SH-SY5Y (cell line): ENCODE data around the gene CUL3.

Experiments
- GATA2 ChIP-seq: IDR thresholded peaks from 2 replicates; pipeline ENCODE4 v1.6.1; 2011; ENCODE audit warnings: mild to moderate bottlenecking, low read depth, low read length
- GATA3 ChIP-seq: IDR thresholded peaks from 2 replicates; pipeline ENCODE4 v1.6.1; 2011; ENCODE audit warnings: low read depth, mild to moderate bottlenecking, low read length, moderate library complexity

DNA sequence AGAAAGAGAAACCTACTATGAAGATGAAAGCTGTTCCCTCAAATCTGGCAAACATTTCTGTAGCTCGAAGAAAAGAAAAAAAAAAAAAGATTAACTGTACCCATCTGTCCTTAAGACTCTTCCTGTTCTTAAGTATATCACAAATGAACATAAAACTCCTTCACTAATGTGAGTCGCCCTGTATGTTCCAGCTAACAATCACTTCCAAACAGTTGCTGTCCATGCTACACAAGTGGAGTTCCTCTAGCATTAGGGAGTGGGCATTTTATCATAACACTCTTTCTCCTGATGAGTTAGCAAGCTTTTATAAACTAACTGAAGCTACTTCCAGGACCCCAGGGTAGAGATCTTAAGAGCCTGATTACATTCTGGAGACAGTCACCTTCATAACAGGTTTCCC, 5.8 kb downstream of the CUL3 start:
- TF ChIP-seq GATA2, result no peak
- no peak for TF ChIP-seq GATA3
